ENCODE measurements around the gene JPH4.
"Not testable (repeated sequence)": the region's sequence is repeated elsewhere in the genome, so short reads cannot be mapped to it uniquely, and the experiment has no call there.

The JPH4 gene

DNA sequence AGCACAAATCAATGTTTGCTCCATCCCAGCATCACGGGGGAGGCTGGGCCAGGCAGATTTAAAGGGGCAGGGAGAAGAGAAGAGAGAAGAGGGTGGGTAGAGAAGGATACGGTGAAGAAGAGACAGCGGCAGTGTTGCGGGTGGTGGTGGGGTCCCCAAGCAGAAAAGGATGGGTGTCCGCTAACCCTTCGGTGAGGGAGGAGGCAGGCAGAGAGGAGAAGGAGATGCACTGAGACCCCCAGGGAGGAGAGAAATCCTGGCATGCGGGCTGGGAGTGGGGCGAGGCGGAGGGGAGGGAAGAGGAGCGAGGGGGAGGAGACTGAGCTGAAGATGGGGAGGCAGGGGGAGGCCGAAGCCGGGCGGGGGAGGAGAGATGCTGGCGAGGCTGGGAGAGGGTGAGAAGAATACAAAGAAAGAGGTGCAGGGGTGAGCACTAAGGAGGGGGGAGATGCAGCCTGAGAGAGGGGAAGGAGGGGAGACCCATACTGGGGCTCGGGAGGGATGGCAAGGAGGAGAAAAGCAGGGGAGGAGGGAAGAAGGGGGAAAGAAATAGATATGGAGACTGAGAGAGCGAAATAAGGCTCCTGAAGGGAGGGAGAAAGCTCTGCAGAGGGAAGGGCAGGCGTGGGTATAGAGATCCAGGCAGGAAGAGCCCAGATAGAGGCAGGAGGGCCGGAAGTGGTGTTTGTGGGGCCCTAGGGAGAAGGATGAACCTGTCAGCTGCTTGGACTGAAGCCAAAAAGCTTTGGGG is at the start of gene JPH4:
Gene JPH4 (minus strand): TSS at position 231 of the 751 bp plus-strand sequence. CDS start 1,337 bp downstream, outside the sequence.
- DNase-seq (ENCODE audit: low read depth) = no peak

- DNase-seq (ENCODE audit: low read depth) = no peak
Measured at GRCh38 chr14:23627961-23628360, 49.4 kb upstream of the JPH4 start.

DNA sequence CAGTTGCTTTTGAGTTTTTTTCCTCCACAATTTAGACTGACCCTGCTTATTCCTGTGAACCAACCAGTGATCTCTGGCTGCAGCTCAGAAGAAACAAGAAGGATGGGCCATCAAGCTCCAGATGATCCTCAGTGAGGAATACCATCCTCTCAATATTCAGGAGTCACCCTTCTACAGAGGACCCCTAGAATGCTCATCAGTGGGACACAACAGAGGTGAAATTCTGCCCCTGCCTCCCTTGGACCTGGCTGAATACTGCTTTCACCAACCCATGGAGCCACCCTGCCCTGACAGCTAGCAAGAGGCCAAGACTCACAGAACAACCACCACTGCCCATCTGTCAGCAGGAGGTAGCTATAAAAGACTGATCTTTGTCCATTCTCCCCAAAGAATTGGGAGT is 48.4 kb upstream of the JPH4 start:
- no peak for DNase-seq (ENCODE audit: low read depth)

DNA sequence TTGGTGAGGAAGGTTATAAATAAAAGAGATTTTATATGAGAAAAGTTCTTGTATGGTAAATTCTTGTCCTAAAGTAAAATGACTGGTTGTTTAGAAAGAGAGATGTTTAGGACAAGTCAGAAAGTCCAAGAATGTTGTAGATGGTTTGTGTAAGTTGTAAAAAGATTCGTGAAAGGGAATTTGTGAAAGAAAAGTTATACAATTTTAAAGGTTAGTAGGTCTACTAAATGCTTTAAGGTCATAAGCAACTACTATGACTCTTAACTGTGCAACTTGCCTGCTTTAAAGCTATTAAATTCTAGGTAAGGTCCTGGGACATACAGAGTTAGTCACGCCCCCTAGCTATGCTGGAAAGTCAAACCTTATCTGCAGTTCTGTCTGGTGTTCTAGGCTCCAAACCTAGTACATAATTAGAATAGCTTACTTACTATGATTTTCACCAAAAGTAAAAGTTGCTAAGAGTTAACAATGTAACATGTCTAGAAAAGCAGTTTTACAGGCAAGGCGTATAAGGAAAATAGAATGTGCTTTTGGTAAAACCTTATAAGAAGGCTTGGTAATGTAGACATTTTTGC is 46.3 kb upstream of the JPH4 start:
- DNase-seq (ENCODE audit: low read depth) = no peak

DNA sequence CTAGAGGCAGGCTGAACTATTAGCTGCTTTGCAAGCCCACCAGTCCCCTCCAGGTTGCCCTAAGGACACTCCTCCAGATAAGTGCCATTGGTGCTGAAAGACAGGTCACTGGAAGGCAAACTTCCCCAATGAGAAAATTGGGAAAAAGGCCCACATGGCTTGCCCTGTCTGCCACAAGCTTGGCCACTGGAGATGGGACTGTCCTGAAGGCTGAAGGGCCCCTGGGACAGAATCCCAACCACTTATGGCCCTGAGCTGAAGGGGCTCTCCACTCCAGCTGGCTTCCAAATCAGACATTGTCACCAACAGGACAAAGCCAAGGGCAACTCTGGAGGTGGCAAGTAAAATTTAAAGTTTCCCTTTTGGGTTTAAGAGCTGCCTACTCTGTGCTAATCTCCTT is 45.4 kb upstream of the JPH4 start:
- no peak for DNase-seq (ENCODE audit: low read depth)

DNA sequence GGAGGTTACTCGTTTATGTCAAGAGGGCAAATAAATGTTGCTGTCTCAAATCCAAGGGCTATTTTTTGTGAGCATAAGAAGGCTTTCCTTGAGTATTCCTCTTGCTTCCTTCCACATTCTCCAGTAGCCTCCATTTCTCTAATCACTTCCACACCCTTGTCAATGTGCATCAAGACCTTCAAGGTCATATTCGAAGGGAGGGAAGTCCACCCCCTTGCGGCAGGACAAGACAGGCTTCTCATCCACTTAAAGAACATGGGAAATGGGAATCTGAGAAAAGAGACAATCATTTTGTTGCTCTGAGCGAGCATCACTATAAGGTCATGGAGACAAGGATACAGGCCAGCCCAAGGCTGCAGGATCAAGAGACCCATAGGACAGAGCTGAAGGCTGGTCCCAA is 44.4 kb upstream of the JPH4 start:
- DNase-seq (ENCODE audit: low read depth) = no peak

GRCh38 chr14:23621932-23622730 is 43.5 kb upstream of the JPH4 start:
- no peak for DNase-seq (ENCODE audit: low read depth)

- DNase-seq (ENCODE audit: low read depth) = no peak
Measured at GRCh38 chr14:23621204-23621931, 42.8 kb upstream of the JPH4 start.

DNA sequence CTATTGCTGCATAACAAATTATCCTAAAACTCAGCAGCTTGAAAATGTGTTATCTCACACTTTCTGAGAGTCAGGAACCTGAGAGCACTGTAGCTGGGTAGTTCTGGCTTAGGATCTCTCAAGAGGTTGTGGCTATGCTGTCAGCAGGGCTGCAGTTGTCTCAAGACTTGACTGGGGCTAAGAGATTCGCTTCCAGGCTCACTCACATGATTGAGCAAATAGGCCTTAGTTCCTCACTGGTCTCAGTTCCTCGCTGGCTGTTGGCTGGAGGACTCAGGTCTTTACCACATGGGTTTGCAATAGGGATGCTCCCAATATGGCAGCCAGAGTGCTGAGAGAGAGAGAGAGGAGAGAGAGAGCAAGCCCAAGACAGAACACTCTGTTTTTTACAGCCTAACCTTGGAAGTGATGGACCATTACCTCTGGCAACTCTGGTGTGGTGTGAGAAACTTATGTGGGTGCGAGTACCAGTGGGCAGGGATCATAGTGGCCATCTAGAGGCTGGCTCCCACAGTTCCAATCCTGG is 41.6 kb upstream of the JPH4 start:
- DNase-seq (ENCODE audit: low read depth) = no peak

DNA sequence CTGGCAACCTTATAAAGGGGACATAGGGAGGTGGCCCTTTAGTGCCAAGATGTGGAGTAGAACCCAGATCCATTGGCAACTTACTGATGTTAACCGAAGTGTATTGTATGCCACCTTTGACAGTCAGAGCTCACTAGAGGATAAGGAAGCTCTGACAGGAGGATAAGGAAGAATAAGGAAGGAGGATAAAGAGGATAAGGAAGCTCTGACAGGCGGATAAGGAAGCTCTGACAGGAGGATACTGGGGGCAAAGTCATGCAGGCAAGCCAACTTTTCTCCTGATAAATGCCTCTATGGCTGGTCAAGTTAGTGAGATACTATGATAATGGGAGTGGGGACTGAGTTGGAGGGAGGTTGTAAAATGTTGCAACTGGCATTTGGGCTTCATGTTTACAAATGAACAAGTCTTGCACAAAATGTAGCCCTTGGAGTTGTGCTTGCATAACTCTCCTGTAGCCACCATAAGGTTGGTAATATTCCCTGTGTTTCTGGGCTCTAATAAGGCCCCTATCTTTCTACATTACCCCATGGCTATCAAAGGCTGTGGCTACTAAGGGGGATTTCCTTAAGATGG is 39.9 kb upstream of the JPH4 start:
- no peak for DNase-seq (ENCODE audit: low read depth)

DNA sequence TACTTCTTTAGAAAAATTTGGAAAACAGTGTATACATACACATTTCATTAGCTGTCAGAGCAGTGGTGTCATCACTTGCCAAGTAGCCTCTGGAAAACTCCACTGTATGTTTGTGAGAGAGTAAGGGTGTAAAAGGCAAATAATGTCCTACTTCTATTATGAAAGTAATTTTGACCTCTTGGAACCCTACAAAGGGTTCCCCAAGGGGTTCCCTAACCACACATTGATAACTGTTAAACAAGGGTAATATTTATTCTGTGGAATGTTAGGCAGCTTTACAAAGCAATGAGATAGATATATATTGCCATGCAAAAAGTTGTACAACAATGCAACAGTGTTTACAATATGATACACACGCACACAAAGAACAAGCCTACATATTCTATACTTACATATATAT is 38.9 kb upstream of the JPH4 start:
- no peak for DNase-seq (ENCODE audit: low read depth)

- no peak for DNase-seq (ENCODE audit: low read depth)
Measured at GRCh38 chr14:23615856-23616255, 37.3 kb upstream of the JPH4 start.

DNA sequence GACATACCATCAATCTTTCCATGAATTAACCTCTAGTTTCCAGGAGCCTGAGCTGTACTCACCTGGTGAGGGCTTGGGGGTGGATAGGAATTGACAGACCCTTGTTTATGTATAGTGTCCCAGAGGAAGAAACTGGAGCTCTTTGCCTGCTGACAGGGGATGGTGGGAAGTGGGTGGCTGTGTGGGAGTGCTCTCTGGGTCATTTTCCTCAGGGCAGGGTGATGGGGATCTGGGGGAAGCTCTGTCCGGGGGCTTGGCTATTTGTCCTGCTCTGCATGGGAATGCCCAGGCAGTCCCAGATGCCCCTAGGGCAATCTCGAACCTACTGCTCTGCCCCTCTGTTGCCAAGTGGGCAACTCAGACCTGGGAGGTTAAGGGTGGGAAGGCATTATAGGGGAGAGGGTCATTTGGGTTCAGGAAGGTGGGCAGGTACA is 35.8 kb upstream of the JPH4 start:
- no peak for DNase-seq (ENCODE audit: low read depth)

GRCh38 chr14:23613242-23614070 is 34.9 kb upstream of the JPH4 start:
- DNase-seq (ENCODE audit: low read depth) = no peak

GRCh38 chr14:23612802-23613201 is 34.2 kb upstream of the JPH4 start:
- no peak for DNase-seq (ENCODE audit: low read depth)

GRCh38 chr14:23612354-23612732 is 33.8 kb upstream of the JPH4 start:
- DNase-seq (ENCODE audit: low read depth) = no peak

- DNase-seq (ENCODE audit: low read depth) = no peak
Measured at GRCh38 chr14:23610815-23611289, 32.3 kb upstream of the JPH4 start.

DNA sequence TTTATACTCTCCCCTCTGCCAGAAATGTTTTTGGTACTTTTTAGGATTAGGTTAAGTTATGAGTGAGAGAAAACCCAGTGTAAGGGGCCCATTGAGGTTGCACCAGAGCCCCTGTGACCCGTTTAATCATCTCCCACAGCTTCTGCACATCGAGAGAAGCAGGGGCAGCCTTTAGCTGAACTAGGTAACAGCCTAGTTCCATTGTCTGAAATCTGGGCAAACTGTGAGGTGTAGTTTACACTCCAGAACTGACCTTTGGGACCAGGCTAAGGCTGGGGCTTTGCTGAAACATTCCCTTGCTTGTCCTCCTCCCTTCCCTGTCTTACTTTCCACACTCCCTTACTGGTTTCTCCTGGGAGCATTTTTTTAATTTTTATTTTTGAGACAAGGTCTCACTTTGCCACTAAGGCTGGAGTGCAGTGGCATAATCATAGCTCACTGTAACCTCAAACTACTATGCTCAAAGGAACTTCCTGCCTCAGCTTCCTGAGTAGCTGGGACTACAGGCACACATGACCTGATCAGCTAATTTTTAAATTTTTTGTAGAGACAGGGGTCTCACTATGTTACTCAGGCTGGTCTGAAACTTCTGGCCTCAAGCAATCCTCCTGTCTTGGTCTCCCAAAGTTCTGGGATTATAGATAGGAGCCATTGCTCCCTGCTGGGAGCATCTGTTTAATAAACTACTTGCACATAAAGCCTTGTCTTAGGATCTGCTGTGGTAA is 31.7 kb upstream of the JPH4 start:
- no peak for DNase-seq (ENCODE audit: low read depth)

GRCh38 chr14:23609411-23610089 is 31.0 kb upstream of the JPH4 start:
- not testable (repeated sequence) for DNase-seq (ENCODE audit: low read depth)
